Epithelial cell of proximal tubule (primary cell): Measurements from ENCODE around the gene LRR1. TPM values are rescaled to one million over a fixed set of nuclear protein-coding genes. Genes with fewer than 3 reads are reported as not detected.
A peak's percentile ranks its signal among the peaks of the same experiment; 100 is the strongest.

Source experiments
- DNase-seq: peaks from one replicate; pipeline ENCODE4 v3.0.0-alpha.2; 2011; ENCODE audit warnings: low read depth
- H3K4me3 ChIP-seq: 2 replicates; pipeline ENCODE4 v1.5.1; 2011; ENCODE audit warnings: low read depth, mild to moderate bottlenecking, low read length
- total RNA-seq: library from RNA; depleted of rRNA; stranded (reverse); fragments of >200 nt; gene quantifications from 2 replicates; pipeline ENCODE4 v1.2.3, GENCODE V29; 2015
- TF ChIP-seq, protein P1 (sequence below): conservative IDR thresholded peaks from 2 replicates; pipeline ENCODE4 v1.5.1; 2012; ENCODE audit warnings: low read depth, mild to moderate bottlenecking, low read length

The LRR1 gene
- total RNA-seq, 1 donor from 2014 or later: 22.7 TPM

DNA sequence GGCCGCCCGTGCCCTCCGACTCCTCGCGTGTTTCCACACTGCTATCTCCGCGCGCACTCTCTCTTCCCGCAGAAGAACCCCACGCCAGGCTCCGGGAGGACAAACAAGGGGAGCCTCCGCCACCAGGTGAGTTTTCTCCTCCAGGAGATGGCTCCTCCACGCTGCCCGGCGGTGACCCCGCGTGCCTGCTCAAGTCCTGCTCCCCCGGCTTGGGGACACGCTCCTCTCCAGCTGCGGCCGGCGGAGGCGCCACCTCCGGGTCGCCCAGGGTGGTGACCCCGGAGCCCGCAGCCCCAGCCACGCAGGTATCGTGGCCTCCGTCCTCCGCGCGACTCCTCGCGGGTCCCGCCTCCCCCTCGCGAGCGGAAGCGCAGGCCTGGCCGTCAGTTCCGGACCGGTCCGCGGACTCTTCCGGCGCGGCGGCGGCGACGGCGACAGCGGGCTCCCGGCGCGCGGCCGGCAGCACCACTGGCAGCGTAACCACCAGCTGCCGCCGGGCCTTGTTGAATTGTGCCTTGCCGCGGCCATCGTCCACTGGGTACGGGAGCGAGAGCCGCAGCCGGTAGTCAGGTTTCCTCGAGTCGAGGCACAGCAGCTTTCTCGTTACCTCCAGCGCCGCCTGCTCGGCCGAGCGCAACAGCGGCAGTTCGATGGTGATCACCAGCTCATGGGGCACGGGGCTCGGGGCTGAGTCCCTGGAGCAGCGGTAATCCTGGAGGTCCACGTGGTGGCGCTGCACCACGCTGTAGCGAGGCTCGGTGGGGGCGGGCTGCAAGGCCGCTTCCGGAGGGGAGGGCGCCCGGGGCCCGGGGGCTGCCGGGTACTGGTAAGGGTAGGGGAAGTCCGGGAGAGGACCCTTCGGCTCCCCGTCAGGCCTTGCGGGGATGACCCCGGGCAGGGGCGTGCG lies 35.2 kb downstream of the LRR1 start:
- DNase-seq: no peak
- TF ChIP-seq, protein P1, sequence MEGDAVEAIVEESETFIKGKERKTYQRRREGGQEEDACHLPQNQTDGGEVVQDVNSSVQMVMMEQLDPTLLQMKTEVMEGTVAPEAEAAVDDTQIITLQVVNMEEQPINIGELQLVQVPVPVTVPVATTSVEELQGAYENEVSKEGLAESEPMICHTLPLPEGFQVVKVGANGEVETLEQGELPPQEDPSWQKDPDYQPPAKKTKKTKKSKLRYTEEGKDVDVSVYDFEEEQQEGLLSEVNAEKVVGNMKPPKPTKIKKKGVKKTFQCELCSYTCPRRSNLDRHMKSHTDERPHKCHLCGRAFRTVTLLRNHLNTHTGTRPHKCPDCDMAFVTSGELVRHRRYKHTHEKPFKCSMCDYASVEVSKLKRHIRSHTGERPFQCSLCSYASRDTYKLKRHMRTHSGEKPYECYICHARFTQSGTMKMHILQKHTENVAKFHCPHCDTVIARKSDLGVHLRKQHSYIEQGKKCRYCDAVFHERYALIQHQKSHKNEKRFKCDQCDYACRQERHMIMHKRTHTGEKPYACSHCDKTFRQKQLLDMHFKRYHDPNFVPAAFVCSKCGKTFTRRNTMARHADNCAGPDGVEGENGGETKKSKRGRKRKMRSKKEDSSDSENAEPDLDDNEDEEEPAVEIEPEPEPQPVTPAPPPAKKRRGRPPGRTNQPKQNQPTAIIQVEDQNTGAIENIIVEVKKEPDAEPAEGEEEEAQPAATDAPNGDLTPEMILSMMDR: peak; percentile 70

DNA sequence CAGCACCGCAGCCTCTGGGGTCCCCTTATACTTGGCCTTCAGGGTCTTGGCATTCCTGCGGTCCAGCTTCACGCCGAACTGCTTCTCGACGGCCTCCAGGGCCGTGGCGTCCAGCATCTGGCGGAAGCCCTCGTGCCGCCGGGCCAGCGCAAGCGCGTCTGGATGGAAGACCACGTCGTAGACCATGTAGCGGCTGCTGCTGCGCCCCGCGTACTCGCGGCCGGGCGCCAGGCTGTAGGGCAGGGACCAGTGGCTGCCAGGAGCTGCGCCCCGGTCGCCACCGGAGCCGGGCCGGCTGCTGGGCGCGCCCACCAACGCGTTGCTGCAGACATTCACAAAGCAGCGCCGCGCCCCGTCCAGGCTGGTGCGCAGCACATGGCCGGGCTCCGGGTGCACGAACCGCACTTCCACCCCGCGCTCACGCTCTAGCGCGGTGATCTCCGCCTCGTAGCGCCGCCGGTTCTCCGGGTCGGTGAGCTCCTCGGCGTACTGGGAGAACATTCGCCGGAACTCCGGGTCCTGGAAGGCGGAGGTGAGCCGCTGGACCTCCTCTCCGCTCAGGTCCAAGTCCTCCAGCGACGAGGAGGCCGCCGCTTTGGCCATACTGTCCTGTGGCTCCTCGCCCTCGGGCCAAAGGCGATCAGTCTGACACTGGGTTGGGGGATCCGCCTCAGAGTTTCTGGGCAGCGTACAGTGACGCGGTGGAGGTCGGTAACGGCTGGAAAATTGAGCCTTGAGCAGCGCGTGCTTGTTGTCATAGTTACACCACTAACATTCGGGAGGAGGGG lies 36.0 kb downstream of the LRR1 start, which contains the start of gene DNAAF2:
TSS of gene DNAAF2 (minus strand) at position 698 of the 788 bp plus-strand sequence. CDS start at position 603, 95 bp downstream.
- H3K4me3 ChIP-seq: peak within 1 kb of the TSS; percentile 96
- no peak for DNase-seq
- TF ChIP-seq, protein P1: no peak

More for the DNA sequence above, 35.2 kb downstream of the LRR1 start:
- peak overlapping the region; percentile 96 for H3K4me3 ChIP-seq

DNA sequence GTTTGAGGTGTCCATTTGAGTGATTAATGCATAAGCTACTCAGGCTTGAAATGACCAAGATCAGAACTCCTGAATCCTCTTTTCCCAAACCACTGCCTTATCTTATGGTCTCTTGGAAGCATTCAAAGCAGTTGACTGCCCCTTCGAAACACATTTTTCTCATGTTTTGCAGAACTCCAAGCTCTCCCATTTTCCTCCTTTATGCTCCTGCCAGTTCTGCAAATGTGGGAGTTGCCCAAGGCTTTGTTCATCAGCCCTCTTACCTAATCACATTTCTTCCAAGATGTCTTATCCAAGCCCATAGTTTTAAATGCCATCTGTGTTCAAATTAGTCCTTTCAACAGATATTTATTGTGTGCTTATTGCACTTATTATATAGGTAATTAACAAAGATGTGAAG lies 38.1 kb downstream of the LRR1 start:
- no peak overlapping the region for H3K4me3 ChIP-seq
- no peak for DNase-seq
- TF ChIP-seq, protein P1: no peak

DNA sequence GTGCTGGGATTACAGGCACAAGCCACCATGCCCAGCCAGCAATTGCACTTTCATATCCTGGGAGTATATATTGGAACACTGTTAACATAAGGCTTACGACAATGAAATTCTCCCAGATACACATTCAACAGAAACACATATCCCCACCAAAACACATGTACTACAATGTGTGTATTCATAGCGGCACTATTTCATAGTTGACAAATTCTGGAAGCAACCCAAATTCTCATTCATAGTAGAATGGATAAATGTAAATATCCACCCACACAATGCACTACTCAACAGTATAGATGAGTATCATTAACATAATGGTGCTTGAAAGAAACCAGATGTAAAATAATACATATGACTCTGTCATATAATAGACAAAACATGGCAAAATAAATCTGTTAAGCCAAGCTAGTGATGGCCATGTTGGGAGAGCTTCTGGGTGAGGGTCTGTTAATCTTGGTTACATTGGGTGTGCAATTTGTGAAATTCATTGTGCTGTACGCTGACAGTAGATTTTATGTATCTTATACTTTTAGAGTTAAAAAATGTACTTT lies 38.9 kb downstream of the LRR1 start:
- no peak for DNase-seq
- H3K4me3 ChIP-seq: no peak overlapping the region
- TF ChIP-seq, protein P1: no peak

DNA sequence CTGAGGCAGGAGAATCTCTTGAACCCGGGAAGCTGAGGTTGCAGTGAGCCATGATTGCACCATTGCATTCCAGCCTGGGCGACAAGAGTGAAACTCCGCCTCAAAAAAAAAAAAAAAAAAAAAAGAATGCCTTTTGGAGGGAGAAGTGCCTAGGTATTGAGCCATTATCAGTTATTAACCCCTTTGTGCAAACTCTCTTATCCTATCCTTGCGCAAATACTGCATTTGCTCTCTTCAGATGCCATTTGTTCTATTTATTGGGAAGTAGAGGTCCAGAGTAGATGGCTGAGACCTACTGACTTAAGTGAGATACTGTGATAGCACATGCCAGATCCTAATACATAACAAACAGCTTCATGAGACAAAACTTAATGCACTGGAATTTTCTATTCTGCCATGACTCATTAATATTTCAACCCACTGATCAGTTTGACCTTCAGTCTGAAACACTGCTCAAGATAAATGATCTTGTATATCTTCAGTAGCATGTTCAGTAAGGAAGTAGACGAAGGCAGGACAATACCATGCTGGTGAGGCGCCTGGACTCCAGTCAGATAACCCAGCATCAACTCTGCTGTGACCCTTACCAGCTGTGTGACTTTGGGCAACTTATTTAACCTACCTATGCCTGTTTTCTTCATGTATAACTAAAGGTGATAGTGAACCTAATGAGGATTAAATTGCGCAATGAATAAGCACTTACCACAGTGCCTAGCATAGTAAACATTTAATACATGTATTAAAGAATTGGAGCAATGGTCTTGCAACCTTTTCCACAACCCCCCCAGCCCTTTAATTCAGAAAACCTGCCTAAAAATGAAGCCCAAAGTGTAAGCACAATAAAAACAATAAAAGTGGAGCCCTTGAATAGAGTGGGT lies 42.0 kb downstream of the LRR1 start:
- TF ChIP-seq, protein P1: no peak
- no peak for DNase-seq
- H3K4me3 ChIP-seq: no peak overlapping the region

DNA sequence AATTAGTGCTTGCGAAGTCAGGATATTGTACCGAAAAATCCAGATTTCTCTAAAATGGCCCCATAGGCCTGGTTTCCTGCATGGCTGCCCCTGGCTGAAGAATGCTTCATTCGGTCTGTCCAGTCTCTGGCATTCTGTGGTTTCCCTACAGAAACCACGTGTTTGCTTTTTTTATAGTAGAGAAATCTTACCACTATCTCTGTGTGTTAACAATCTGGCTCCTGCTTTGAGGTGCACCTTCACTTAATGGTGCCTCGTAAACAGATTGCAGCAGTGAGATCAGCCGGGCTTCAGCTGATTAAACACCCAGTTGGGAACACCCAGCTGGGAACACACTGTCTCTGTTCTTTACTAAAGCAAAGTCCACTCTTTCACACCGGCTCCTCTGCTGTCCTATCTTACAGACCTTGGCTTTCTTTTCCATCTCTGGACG lies 43.0 kb downstream of the LRR1 start:
- H3K4me3 ChIP-seq: no peak overlapping the region
- TF ChIP-seq, protein P1: no peak
- DNase-seq: no peak
